Endothelial cell of umbilical vein (primary cell): Measurements from ENCODE around the gene SDC3. TPM values are rescaled to one million over a fixed set of nuclear protein-coding genes. Genes with fewer than 3 reads are reported as not detected.
A peak's percentile ranks its signal among the peaks of the same experiment; 100 is the strongest.

ENCODE experiments used
- BruUV-seq: library from RNA; stranded (reverse); fragments of 400-500 nt; replicated peaks from 2 replicates; lab custom pipeline; 2021; lab: Mats Ljungman, UMichigan
- CTCF ChIA-PET: fragments of 300-600, 350-600 bp; sonication (Branson Sonifier 250); formaldehyde crosslinking; loops from one replicate; lab custom pipeline; 2021; ENCODE audit warnings: antibody characterized with exemption, inconsistent platforms; lab: Charles Lee
- POLR2A ChIA-PET: fragments of 300-600, 350-600 bp; sonication (Branson Sonifier 250); formaldehyde crosslinking; loops from one replicate; lab custom pipeline; 2021; ENCODE audit warnings: antibody characterized with exemption, inconsistent platforms; lab: Charles Lee
- DNase-seq: peaks from one replicate; pipeline ENCODE4 v3.0.0-alpha.2; 2011; ENCODE audit warnings: low read depth, low spot score
- FAIRE-seq: peaks from 2 replicates; lab custom pipeline; 2011; peaks lifted over from hg19 to GRCh38; lab: Jason Lieb, UNC
- H2AFZ ChIP-seq: 2 replicates; pipeline ENCODE4 v1.6.0; 2012; ENCODE audit warnings: low read depth, low read length, control low read depth, inconsistent platforms
- H3K27ac ChIP-seq: 2 replicates; pipeline ENCODE4 v1.5.1; 2011; ENCODE audit warnings: low read depth, mild to moderate bottlenecking, control low read depth, low read length, moderate library complexity; ENCODE audit not compliant: insufficient read depth
- H3K27me3 ChIP-seq, 2 experiments: 2 replicates each; pipeline versions ENCODE4 v1.6.0 to v1.6.1; 2011; ENCODE audit warnings: low read length in 2 of 2, mixed read lengths in 1 of 2; ENCODE audit not compliant: control insufficient read depth in 2 of 2, insufficient read depth in 2 of 2
- H3K36me3 ChIP-seq, 2 experiments: 2 replicates in 1 of 2; 3 replicates in 1 of 2; pipeline ENCODE4 v1.5.1; 2011; ENCODE audit warnings: low read length in 2 of 2, mild to moderate bottlenecking in 1 of 2, moderate library complexity in 1 of 2; ENCODE audit not compliant: control insufficient read depth in 2 of 2, insufficient read depth in 2 of 2; ENCODE audit errors: extremely low read depth in 1 of 2
- H3K4me1 ChIP-seq: 3 replicates; pipeline ENCODE4 v1.5.1; 2011; ENCODE audit warnings: mild to moderate bottlenecking, low read length; ENCODE audit not compliant: control insufficient read depth, insufficient read depth; ENCODE audit errors: extremely low read depth
- H3K4me2 ChIP-seq: 2 replicates; pipeline ENCODE4 v1.6.1; 2011; ENCODE audit warnings: low read length, control low read depth, mixed read lengths; ENCODE audit not compliant: insufficient read depth
- H3K4me3 ChIP-seq, 3 experiments: fragments of 200-600 bp in 1 of 3; sonication (generic), shearing (Covaris generic) in 1 of 3; replicated peaks in 1 of 3; 2 replicates each; pipeline ENCODE4 v1.5.1; 2011 to 2016; ENCODE audit warnings: control low read depth in 3 of 3, low read length in 3 of 3, mild to moderate bottlenecking in 2 of 3, inconsistent platforms in 1 of 3, low read depth in 1 of 3, moderate library complexity in 1 of 3; ENCODE audit not compliant: insufficient read depth in 1 of 3
- H3K79me2 ChIP-seq: 2 replicates; pipeline ENCODE4 v1.6.0; 2012; ENCODE audit warnings: low read length, inconsistent platforms; ENCODE audit not compliant: control insufficient read depth, insufficient read depth
- H3K9ac ChIP-seq: replicated peaks from 2 replicates; pipeline ENCODE3; 2011; ENCODE audit warnings: low read length, control low read depth; ENCODE audit not compliant: insufficient read depth; ENCODE audit errors: extremely low read depth
- H3K9me1 ChIP-seq: replicated peaks from 3 replicates; pipeline ENCODE4 v1.6.0; 2011; ENCODE audit warnings: mild to moderate bottlenecking, low read length; ENCODE audit not compliant: control insufficient read depth, insufficient read depth; ENCODE audit errors: extremely low read depth
- H3K9me3 ChIP-seq: replicated peaks from 2 replicates; pipeline ENCODE4 v1.5.1; 2012; ENCODE audit warnings: low read length, inconsistent platforms; ENCODE audit not compliant: control insufficient read depth, insufficient read depth
- H4K20me1 ChIP-seq: replicated peaks from 2 replicates; pipeline ENCODE3; 2011; ENCODE audit warnings: mild to moderate bottlenecking, low read length; ENCODE audit not compliant: control insufficient read depth, insufficient read depth; ENCODE audit errors: extremely low read depth
- CTCF ChIP-seq, 2 donors: IDR thresholded peaks; 1 replicate in 1 of 2; 2 replicates in 1 of 2; pipeline ENCODE4 v1.5.1; 2011; ENCODE audit warnings: low read length in 2 of 2, mild to moderate bottlenecking in 2 of 2, moderate library complexity in 2 of 2, control low read depth in 1 of 2, inconsistent platforms in 1 of 2, low read depth in 1 of 2; ENCODE audit not compliant: insufficient read depth in 1 of 2; ENCODE audit errors: extremely low read depth in 1 of 2
- EZH2 ChIP-seq: IDR thresholded peaks from 2 replicates; pipeline ENCODE4 v1.6.1; 2012; ENCODE audit warnings: borderline replicate concordance, low read depth, mild to moderate bottlenecking, moderate library complexity, low read length, inconsistent platforms; ENCODE audit not compliant: severe bottlenecking
- FOS ChIP-seq: IDR thresholded peaks from 2 replicates; pipeline ENCODE4 v1.6.1; 2011; ENCODE audit warnings: mild to moderate bottlenecking, low read length, moderate library complexity, borderline replicate concordance; ENCODE audit not compliant: insufficient read depth
- GATA2 ChIP-seq: IDR thresholded peaks from 2 replicates; pipeline ENCODE4 v1.7.0; 2011; ENCODE audit warnings: low read depth, mild to moderate bottlenecking, moderate library complexity, mixed read lengths, low read length; ENCODE audit not compliant: insufficient read length, insufficient read depth
- MAX ChIP-seq: IDR thresholded peaks from 2 replicates; pipeline ENCODE4 v1.6.1; 2011; ENCODE audit not compliant: insufficient read depth, insufficient read length
- MYC ChIP-seq: IDR thresholded peaks from one replicate; pipeline ENCODE4 v1.6.1; 2011; ENCODE audit warnings: mild to moderate bottlenecking, low read depth, low read length
- POLR2A ChIP-seq: IDR thresholded peaks from 2 replicates; pipeline ENCODE4 v1.6.1; 2012; ENCODE audit warnings: low read depth, mild to moderate bottlenecking, control low read depth, low read length
- POLR2AphosphoS5 ChIP-seq: IDR thresholded peaks from 2 replicates; pipeline ENCODE4 v1.6.1; 2012; ENCODE audit warnings: low read depth, mild to moderate bottlenecking, control low read depth, low read length, moderate library complexity; ENCODE audit not compliant: insufficient read depth
- dilution Hi-C: fragments of 300-500 bp; cut with MboI; formaldehyde crosslinking; loops from one replicate; pipeline ENCODE4 v1.15.0; 2019; ENCODE audit warnings: low sequenced_read_pairs; ENCODE audit not compliant: extremely low pct_ligation_motif_present
- intact Hi-C: fragments of 100-400 bp; cut with micrococcal nuclease; formaldehyde crosslinking; loops from one replicate; pipeline ENCODE4 v1.10.0; 2022
- polyA plus RNA-seq, 4 experiments: library from polyadenylated mRNA; depleted of rRNA in 3 of 4; stranded (reverse) in 3 of 4; unstranded in 1 of 4; fragments of >200 nt; gene quantifications; 2 replicates each; pipeline versions ENCODE4 v1.2.1 to v1.2.3, GENCODE V29; 2011 to 2012; ENCODE audit warnings: missing spikeins in 1 of 4
- total RNA-seq: library from RNA; stranded (reverse); gene quantifications from 2 replicates; pipeline ENCODE4 v1.2.3, GENCODE V29; 2021

SDC3 gene
- total and polyA plus RNA-seq, 2 donors (not counting 3 experiments of a cell fraction or from before 2014, with no cell fraction given) = 7.1 to 25.9 TPM

DNA sequence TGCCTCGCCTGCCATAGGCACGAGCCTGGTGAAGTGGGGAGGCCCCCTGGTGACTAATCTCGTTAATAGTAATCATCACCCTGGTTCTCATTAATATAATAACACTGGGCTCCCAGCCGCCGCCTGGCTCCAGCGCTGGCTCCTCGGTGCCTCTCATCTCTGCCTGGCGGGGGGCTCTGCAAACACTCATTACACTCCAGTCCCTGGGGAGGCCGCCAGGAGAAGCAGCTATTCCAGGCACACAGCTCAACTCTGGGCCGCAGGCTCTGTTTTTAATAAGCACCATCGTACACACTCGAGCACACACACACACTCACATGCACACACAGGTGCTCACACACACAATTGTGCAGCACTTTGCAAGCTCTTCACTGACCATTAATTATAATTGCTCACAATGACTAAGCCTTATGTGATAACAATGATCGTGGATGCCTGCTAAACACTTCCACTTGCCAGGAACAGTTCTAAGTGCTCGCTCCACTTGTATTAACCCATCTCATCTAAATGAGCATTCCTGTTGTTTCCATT, 52.2 kb downstream of the SDC3 start:
- TF ChIP-seq POLR2A (no peak), GATA2 (no peak), CTCF (IDR thresholded peaks at IDR 0.05; ENCODE audit: extremely low read depth in 1 of 2, insufficient read depth in 1 of 2, low read depth in 1 of 2, low read length in 2 of 2) (peak in 1 of 2 donors; percentile 13), POLR2AphosphoS5 (no peak), FOS (no peak), EZH2 (no peak), MYC (no peak), MAX (no peak)
- peaks cover 8 to 9% of the 10 kb centered on the region in 2 experiments for H3K27me3 ChIP-seq
- ChIA-PET CTCF (interaction anchor here (1.0 to 4.1 kb wide), 4 partner anchors 11 to 55 kb away, joined by 3 to 32 read pairs (median 4); no protein-coding TSS in a partner anchor), POLR2A (no interaction called here)
- no peak overlapping the region for H3K4me3 ChIP-seq
- DNase-seq = no peak
- H3K4me2 ChIP-seq = no peak overlapping the region
- no peaks in the 10 kb centered on the region for H3K9me3 ChIP-seq
- no peaks in the 10 kb centered on the region for H3K36me3 ChIP-seq
- H4K20me1 ChIP-seq = no peaks in the 10 kb centered on the region
- no peak overlapping the region for H2AFZ ChIP-seq
- H3K9me1 ChIP-seq = no peaks in the 10 kb centered on the region
- no TSS peak for BruUV-seq
- dilution Hi-C loops (no loop called here), intact Hi-C loops (loop anchor here (1.0 kb wide), 1 partner anchor 55 kb away; no protein-coding TSS in a partner anchor)
- no peak overlapping the region for H3K27ac ChIP-seq
- H3K9ac ChIP-seq = no peak overlapping the region
- no peak for FAIRE-seq
- H3K79me2 ChIP-seq = no peaks in the 10 kb centered on the region
- H3K4me1 ChIP-seq = peaks cover 3% of the 10 kb centered on the region
